Measurements from ENCODE around the gene PREX1. TPM values are rescaled to one million over a fixed set of nuclear protein-coding genes. Genes with fewer than 3 reads are reported as not detected.

The PREX1 gene
- total and polyA plus RNA-seq, 10 donors: 36.7 to 279 (median 157) TPM

DNA sequence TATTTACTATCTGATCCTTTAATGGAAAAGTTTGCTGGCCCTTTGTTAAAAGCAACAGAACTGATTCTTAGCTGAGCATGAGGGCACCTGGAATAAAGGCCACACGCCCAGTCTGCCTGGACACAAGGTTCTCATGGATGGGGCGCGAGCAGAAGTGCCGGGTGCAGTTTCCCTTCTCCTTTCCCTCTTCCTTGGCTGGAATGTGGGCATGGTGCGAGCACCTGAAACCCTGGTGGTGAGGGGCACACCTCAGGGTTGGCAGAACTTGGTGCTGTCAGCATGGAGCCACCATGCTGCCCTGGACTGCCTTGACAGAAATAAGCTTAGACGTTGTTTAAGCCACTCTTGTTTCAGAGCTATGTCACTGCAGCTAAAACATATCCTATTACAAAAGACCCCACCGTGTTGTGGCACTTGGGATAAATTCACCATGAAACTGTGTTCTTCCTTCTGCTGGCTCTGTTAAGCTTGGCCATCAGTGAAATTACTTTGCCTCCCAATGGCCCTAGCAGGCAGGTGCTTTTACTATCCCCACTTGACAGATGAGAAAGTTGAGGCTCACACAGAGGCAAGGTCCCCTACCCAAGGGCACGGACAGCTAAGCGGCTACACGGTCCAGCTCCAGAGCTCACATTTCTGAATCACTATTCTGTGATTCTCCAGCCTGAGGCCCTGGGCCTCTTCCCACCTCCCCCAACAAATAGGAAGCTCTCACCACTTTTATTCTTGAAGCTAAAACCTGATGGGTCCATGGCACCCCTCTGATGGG is 115.9 kb downstream of the PREX1 start:
- 75 to 89% (median 80%) methylated on average over 9 to 10 of the region's 10 CpGs for WGBS, 5 donors
- peak overlapping the region in 6 of 8 donors; percentile 11 to 72 (median 66) for H3K27ac ChIP-seq
- H3K9me3 ChIP-seq: no peaks in the 10 kb centered on the region
- H3K27me3 ChIP-seq (replicated peaks in 1 of 7): no peaks in the 10 kb centered on the region
- intact Hi-C loops (cut with DNase I; ENCODE audit: low total_unique reads): no loop called here
- peaks cover 0 to 69% (median 6%) of the 10 kb centered on the region in 6 donors for H3K36me3 ChIP-seq
- DNase-seq: peak; percentile 59
- H3K4me3 ChIP-seq: peak overlapping the region in 1 of 8 donors; percentile 6
- TF ChIP-seq POLR2A (IDR thresholded peaks at IDR 0.05) (no peak), CTCF (IDR thresholded peaks at IDR 0.05 in 8 of 11, conservative IDR thresholded peaks at IDR 0.05 in 3 of 11) (no peak), POLR2AphosphoS5 (IDR thresholded peaks at IDR 0.05) (peak in 1 of 3 donors; percentile 7)
- H3K4me1 ChIP-seq: peaks cover 31 to 100% (median 75%) of the 10 kb centered on the region in 6 donors

- WGBS, 5 donors: 91 to 98% (median 93%) methylated on average over 4 of the region's 4 CpGs
- intact Hi-C loops (cut with DNase I; ENCODE audit: low total_unique reads): no loop called here
- Histone ChIP-seq H3K36me3 (peaks cover 0 to 69% (median 10%) of the 10 kb centered on the region in 6 donors), H3K4me1 (peaks cover 23 to 100% (median 75%) of the 10 kb centered on the region in 6 donors), H3K27me3 (replicated peaks in 1 of 7) (no peaks in the 10 kb centered on the region), H3K9me3 (no peaks in the 10 kb centered on the region), H3K27ac (peak overlapping the region in 2 of 8 donors; percentile 67 to 72), H3K4me3 (no peak overlapping the region)
- TF ChIP-seq POLR2A (IDR thresholded peaks at IDR 0.05) (no peak), POLR2AphosphoS5 (IDR thresholded peaks at IDR 0.05) (no peak)
- DNase-seq: peak; percentile 33
Measured at GRCh38 chr20:48711044-48711428, 116.8 kb downstream of the PREX1 start.

GRCh38 chr20:48710341-48711043 is 117.3 kb downstream of the PREX1 start:
- WGBS, 5 donors: 94 to 97% (median 96%) methylated on average over 15 of the region's 15 CpGs
- intact Hi-C loops (cut with DNase I; ENCODE audit: low total_unique reads): no loop called here

DNA sequence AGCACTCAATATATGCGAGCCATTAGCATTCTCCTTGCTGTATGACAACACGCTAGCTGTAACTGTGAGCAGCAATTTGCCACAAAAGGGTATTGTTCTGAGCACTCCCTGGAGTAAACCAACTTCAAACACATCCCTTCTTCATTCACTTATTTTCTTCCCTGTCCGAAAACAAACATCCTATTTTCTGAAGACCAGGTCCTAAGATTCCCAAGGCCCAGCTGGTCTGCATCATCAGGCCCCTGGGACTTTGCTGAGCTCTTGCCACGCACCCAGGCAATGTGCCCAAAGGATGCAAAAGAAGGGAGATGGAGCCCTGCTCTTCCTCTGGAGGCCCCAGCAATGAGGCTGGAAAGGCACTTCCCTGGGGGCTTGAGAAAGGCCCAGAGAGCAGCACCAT is 118.1 kb downstream of the PREX1 start:
- Histone ChIP-seq H3K36me3 (peaks cover 0 to 70% (median 17%) of the 10 kb centered on the region in 6 donors), H3K27me3 (replicated peaks in 1 of 7) (no peaks in the 10 kb centered on the region), H3K9me3 (no peaks in the 10 kb centered on the region), H3K4me3 (no peak overlapping the region), H3K4me1 (peaks cover 11 to 100% (median 69%) of the 10 kb centered on the region in 6 donors), H3K27ac (peak overlapping the region in 1 of 8 donors; percentile 4)
- DNase-seq: peak; percentile 18
- intact Hi-C loops (cut with DNase I; ENCODE audit: low total_unique reads): no loop called here
- WGBS, 5 donors: 89 to 93% (median 90%) methylated on average over 4 of the region's 4 CpGs
- TF ChIP-seq POLR2AphosphoS5 (IDR thresholded peaks at IDR 0.05) (no peak), POLR2A (IDR thresholded peaks at IDR 0.05) (no peak), CTCF (IDR thresholded peaks at IDR 0.05 in 8 of 11, conservative IDR thresholded peaks at IDR 0.05 in 3 of 11) (no peak)

More at GRCh38 chr20:48710341-48711043, 117.3 kb downstream of the PREX1 start:
- no peak for TF ChIP-seq CTCF (IDR thresholded peaks at IDR 0.05 in 8 of 11, conservative IDR thresholded peaks at IDR 0.05 in 3 of 11)
- TF ChIP-seq POLR2AphosphoS5 (IDR thresholded peaks at IDR 0.05): peak in 2 of 3 donors; percentile 23 to 61
- TF ChIP-seq POLR2A (IDR thresholded peaks at IDR 0.05): no peak
- Histone ChIP-seq H3K9me3 (no peaks in the 10 kb centered on the region), H3K27me3 (replicated peaks in 1 of 7) (no peaks in the 10 kb centered on the region), H3K4me3 (no peak overlapping the region), H3K27ac (peak overlapping the region in 1 of 8 donors; percentile 4), H3K36me3 (peaks cover 0 to 70% (median 12%) of the 10 kb centered on the region in 6 donors), H3K4me1 (peaks cover 18 to 100% (median 73%) of the 10 kb centered on the region in 6 donors)
- peak; percentile 46 for DNase-seq

Measured in spleen (tissue), 11 donors.